Measurements from ENCODE around the gene RALGAPA2.

Gene RALGAPA2

DNA sequence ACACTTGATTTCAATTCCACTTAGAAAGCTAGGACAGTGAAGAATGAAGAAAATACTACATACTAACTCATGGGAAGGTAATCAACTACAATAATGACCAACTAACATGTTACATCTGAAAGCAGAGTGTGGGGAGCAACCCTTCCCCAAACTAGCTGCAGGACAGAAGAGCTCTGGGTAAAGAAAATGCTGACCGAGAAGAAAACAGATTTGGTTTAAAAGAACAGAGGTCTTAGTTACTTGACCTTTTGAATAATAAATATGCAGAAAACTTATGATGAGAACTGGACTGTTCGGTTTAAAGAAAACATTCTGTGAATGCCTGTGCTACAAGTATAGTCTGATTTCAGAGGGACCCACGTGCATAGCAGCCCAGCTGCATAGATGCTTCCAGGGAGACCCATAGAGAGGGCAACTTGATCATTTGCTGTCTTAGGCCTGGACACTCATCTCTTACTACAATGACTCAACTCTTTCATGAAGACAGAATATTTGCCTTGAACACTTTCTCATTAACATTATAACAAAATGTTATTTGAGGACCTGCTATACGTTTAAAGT lies 53.5 kb downstream of the RALGAPA2 start:
- ChIA-PET CTCF (interaction anchor here (0.7 kb wide), 1 partner anchor 10 kb away, joined by 3 read pairs; no protein-coding TSS in a partner anchor), POLR2A (no interaction called here)
- no peak for DNase-seq (ENCODE audit: extremely low spot score)
- TF ChIP-seq FOXA1 (IDR thresholded peaks at IDR 0.05) (no peak), TARDBP (IDR thresholded peaks at IDR 0.05) (no peak), FOXK2 (IDR thresholded peaks at IDR 0.05) (no peak), L3MBTL2 (conservative IDR thresholded peaks at IDR 0.05) (no peak), ARNT (IDR thresholded peaks at IDR 0.05) (no peak), SP1 (IDR thresholded peaks at IDR 0.05) (no peak), HDGF (IDR thresholded peaks at IDR 0.05; ENCODE audit: borderline replicate concordance) (no peak), ZNF384 (IDR thresholded peaks at IDR 0.05) (no peak), ELF4 (IDR thresholded peaks at IDR 0.05) (no peak), FOXM1 (IDR thresholded peaks at IDR 0.05; ENCODE audit: borderline replicate concordance) (no peak), CTBP1 (IDR thresholded peaks at IDR 0.05; ENCODE audit: borderline replicate concordance) (no peak), LEF1 (IDR thresholded peaks at IDR 0.05; ENCODE audit: borderline replicate concordance) (no peak), NFRKB (IDR thresholded peaks at IDR 0.05) (no peak), BHLHE40 (IDR thresholded peaks at IDR 0.05; ENCODE audit: borderline replicate concordance) (no peak), SUZ12 (IDR thresholded peaks at IDR 0.05) (no peak)
- TF ChIP-seq, protein P1, sequence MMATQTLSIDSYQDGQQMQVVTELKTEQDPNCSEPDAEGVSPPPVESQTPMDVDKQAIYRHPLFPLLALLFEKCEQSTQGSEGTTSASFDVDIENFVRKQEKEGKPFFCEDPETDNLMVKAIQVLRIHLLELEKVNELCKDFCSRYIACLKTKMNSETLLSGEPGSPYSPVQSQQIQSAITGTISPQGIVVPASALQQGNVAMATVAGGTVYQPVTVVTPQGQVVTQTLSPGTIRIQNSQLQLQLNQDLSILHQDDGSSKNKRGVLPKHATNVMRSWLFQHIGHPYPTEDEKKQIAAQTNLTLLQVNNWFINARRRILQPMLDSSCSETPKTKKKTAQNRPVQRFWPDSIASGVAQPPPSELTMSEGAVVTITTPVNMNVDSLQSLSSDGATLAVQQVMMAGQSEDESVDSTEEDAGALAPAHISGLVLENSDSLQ (IDR thresholded peaks at IDR 0.05) = no peak

DNA sequence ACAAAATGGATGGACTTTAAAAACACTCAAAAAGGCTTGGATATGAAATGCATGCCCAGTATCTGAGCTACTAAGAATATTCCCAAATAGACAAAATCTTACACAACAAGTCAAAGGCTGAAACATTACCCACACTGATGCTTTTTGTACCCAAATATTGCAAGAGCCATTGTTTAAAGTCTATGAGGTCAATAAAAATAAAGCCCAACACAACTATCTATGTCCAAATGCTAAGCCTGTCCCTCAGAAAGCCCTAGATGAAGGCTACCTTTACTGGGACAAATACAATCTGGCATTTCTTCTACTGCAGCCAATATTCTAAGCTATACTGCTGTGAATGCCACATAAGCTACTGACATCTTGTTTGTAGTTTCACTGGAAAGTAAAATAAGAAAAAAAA lies 54.3 kb downstream of the RALGAPA2 start:
- DNase-seq (ENCODE audit: extremely low spot score) = no peak
- ChIA-PET POLR2A (no interaction called here), CTCF (interaction anchor here (0.7 kb wide), 1 partner anchor 11 kb away, joined by 3 read pairs; no protein-coding TSS in a partner anchor)
- TF ChIP-seq FOXM1 (IDR thresholded peaks at IDR 0.05; ENCODE audit: borderline replicate concordance) (no peak), ZNF384 (IDR thresholded peaks at IDR 0.05) (no peak), TARDBP (IDR thresholded peaks at IDR 0.05) (no peak), FOXK2 (IDR thresholded peaks at IDR 0.05) (no peak), SP1 (IDR thresholded peaks at IDR 0.05) (no peak), ARNT (IDR thresholded peaks at IDR 0.05) (no peak), HDGF (IDR thresholded peaks at IDR 0.05; ENCODE audit: borderline replicate concordance) (no peak), CTBP1 (IDR thresholded peaks at IDR 0.05; ENCODE audit: borderline replicate concordance) (no peak)
- TF ChIP-seq, protein P1 (IDR thresholded peaks at IDR 0.05) = no peak

DNA sequence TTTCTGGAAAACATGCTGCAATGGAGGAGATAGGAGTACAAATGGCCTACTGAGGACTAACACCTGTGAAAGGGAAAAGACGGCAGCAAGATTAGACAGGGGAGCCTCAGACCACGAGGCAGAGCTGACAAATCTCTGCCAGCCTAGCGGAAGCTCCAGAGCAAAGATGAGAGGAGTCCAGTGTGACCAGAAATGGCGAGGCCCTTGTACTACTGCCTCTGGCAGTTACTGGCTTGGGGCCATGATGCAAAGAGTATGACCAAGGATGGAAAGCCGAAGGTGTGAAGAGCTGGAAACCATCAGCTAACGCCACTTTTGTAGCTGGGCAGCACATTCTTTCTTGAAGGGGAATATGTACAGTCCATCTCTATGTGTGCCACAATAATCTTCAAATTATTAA lies 55.4 kb downstream of the RALGAPA2 start:
- DNase-seq (ENCODE audit: extremely low spot score) = no peak
- ChIA-PET CTCF (no interaction called here), POLR2A (no interaction called here)
- TF ChIP-seq ZNF384 (IDR thresholded peaks at IDR 0.05) = no peak
- TF ChIP-seq L3MBTL2 (conservative IDR thresholded peaks at IDR 0.05) = no peak
- no peak for TF ChIP-seq TARDBP (IDR thresholded peaks at IDR 0.05)
- TF ChIP-seq, protein P1 (IDR thresholded peaks at IDR 0.05) = no peak
- TF ChIP-seq SP1 (IDR thresholded peaks at IDR 0.05) = no peak
- TF ChIP-seq CTBP1 (IDR thresholded peaks at IDR 0.05; ENCODE audit: borderline replicate concordance) = no peak
- no peak for TF ChIP-seq NFRKB (IDR thresholded peaks at IDR 0.05)
- no peak for TF ChIP-seq ELF4 (IDR thresholded peaks at IDR 0.05)
- no peak for TF ChIP-seq BHLHE40 (IDR thresholded peaks at IDR 0.05; ENCODE audit: borderline replicate concordance)
- TF ChIP-seq FOXK2 (IDR thresholded peaks at IDR 0.05) = no peak
- TF ChIP-seq ARNT (IDR thresholded peaks at IDR 0.05) = no peak
- no peak for TF ChIP-seq FOXA1 (IDR thresholded peaks at IDR 0.05)
- TF ChIP-seq LEF1 (IDR thresholded peaks at IDR 0.05; ENCODE audit: borderline replicate concordance) = no peak
- no peak for TF ChIP-seq SUZ12 (IDR thresholded peaks at IDR 0.05)
- no peak for TF ChIP-seq FOXM1 (IDR thresholded peaks at IDR 0.05; ENCODE audit: borderline replicate concordance)
- TF ChIP-seq HDGF (IDR thresholded peaks at IDR 0.05; ENCODE audit: borderline replicate concordance) = no peak

DNA sequence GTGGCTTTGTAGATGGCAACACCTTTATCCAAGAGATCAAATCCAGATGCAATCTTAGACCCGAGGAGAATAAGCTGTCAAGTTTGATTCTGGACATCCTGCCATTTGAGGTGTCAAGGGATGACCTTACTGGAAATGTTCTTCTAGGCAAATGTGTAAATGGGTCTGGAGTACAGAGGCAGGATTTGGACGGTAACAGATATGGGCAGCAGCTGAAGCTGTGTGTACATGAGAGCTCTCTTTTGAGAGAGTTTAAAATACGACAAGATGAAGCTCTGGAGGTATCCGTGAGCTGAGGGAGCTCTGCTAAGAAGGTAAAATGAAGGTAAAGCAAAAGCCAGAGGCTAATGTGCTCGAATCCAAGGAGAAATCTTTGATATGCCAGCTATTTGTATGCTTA lies 56.6 kb downstream of the RALGAPA2 start:
- ChIA-PET POLR2A (no interaction called here), CTCF (no interaction called here)
- TF ChIP-seq ELF4 (IDR thresholded peaks at IDR 0.05) (no peak), NFRKB (IDR thresholded peaks at IDR 0.05) (no peak), FOXM1 (IDR thresholded peaks at IDR 0.05; ENCODE audit: borderline replicate concordance) (no peak), SUZ12 (IDR thresholded peaks at IDR 0.05) (no peak), FOXK2 (IDR thresholded peaks at IDR 0.05) (no peak), LEF1 (IDR thresholded peaks at IDR 0.05; ENCODE audit: borderline replicate concordance) (no peak), FOXA1 (IDR thresholded peaks at IDR 0.05) (no peak), SP1 (IDR thresholded peaks at IDR 0.05) (no peak), TARDBP (IDR thresholded peaks at IDR 0.05) (no peak), BHLHE40 (IDR thresholded peaks at IDR 0.05; ENCODE audit: borderline replicate concordance) (no peak), CTBP1 (IDR thresholded peaks at IDR 0.05; ENCODE audit: borderline replicate concordance) (no peak), ARNT (IDR thresholded peaks at IDR 0.05) (no peak), ZNF384 (IDR thresholded peaks at IDR 0.05) (no peak), HDGF (IDR thresholded peaks at IDR 0.05; ENCODE audit: borderline replicate concordance) (no peak), L3MBTL2 (conservative IDR thresholded peaks at IDR 0.05) (no peak)
- TF ChIP-seq, protein P1 (IDR thresholded peaks at IDR 0.05) = no peak
- no peak for DNase-seq (ENCODE audit: extremely low spot score)

DNA sequence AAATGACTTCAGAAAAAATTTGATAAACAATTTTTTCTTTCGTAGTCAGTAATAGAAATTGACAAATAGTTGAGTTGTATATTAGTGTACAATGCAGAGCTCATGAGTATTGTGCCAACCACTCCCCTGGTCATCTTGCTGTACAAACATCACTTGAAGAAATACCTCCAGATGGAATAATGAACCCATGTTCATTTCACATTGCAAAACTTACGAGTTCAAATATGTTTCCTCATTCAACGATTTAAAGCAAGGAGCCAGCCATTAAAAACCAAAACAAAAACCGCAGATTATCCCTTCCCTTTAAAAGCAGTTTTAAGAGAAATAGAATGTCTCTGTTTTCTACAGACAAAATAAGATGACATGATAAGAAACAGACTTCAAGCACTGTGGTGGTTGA lies 62.5 kb downstream of the RALGAPA2 start:
- no peak for DNase-seq (ENCODE audit: extremely low spot score)
- ChIA-PET POLR2A (no interaction called here), CTCF (no interaction called here)
- TF ChIP-seq, protein P1 (IDR thresholded peaks at IDR 0.05) = no peak
- TF ChIP-seq SUZ12 (IDR thresholded peaks at IDR 0.05) (no peak), LEF1 (IDR thresholded peaks at IDR 0.05; ENCODE audit: borderline replicate concordance) (no peak), NFRKB (IDR thresholded peaks at IDR 0.05) (no peak), FOXK2 (IDR thresholded peaks at IDR 0.05) (no peak), FOXA1 (IDR thresholded peaks at IDR 0.05) (no peak), BHLHE40 (IDR thresholded peaks at IDR 0.05; ENCODE audit: borderline replicate concordance) (no peak), CTBP1 (IDR thresholded peaks at IDR 0.05; ENCODE audit: borderline replicate concordance) (no peak)
